ENCODE data around the gene MYL5. TPM values are rescaled to one million over a fixed set of nuclear protein-coding genes. Genes with fewer than 3 reads are reported as not detected.
A peak's percentile ranks its signal among the peaks of the same experiment; 100 is the strongest.

Gene MYL5
- total and polyA plus RNA-seq, 2 of the 13 experiments (the other 11 are each of a cell fraction or from before 2014, with no cell fraction given): 6.5 to 16.0 TPM

GRCh38 chr4:674172-675035 is at the start of gene MYL5, which contains the start of gene ATP5ME (continued):
- TF ChIP-seq ZNF589 (CRISPR knock-in tag; conservative IDR thresholded peaks at IDR 0.05): no peak
- no peak for TF ChIP-seq ZBTB39 (CRISPR knock-in tag; IDR thresholded peaks at IDR 0.05)
- no peak for TF ChIP-seq ZNF570 (CRISPR knock-in tag; IDR thresholded peaks at IDR 0.05; ENCODE audit: borderline replicate concordance)
- TF ChIP-seq ZEB1 (IDR thresholded peaks at IDR 0.05; ENCODE audit: insufficient replicate concordance, low read depth): no peak
- no peak for TF ChIP-seq PRMT3 (CRISPR knock-in tag; IDR thresholded peaks at IDR 0.05; ENCODE audit: borderline replicate concordance, low read depth)
- no peak for TF ChIP-seq JARID2 (CRISPR knock-in tag; IDR thresholded peaks at IDR 0.05; ENCODE audit: insufficient replicate concordance)
- TF ChIP-seq JUN (CRISPR knock-in tag; IDR thresholded peaks at IDR 0.05): peak; percentile 90
- no peak for TF ChIP-seq RCOR2 (CRISPR knock-in tag; IDR thresholded peaks at IDR 0.05)
- no peak for TF ChIP-seq PLRG1 (conservative IDR thresholded peaks at IDR 0.05)
- peak; percentile 88 for TF ChIP-seq KAT8 (CRISPR knock-in tag; IDR thresholded peaks at IDR 0.05)
- TF ChIP-seq SMARCE1 (IDR thresholded peaks at IDR 0.05; ENCODE audit: borderline replicate concordance): no peak
- 0 out of 2 replicates have a peak, but pooled peaks have one; percentile 53 for TF ChIP-seq ZNF296 (CRISPR knock-in tag; conservative IDR thresholded peaks at IDR 0.05)
- no peak for TF ChIP-seq IKZF4 (CRISPR knock-in tag; IDR thresholded peaks at IDR 0.05; ENCODE audit: borderline replicate concordance, low read depth, not compliant biosample characterization)
- 0 out of 2 replicates have a peak, but pooled peaks have one; percentile 82 for TF ChIP-seq ZBTB42 (CRISPR knock-in tag; IDR thresholded peaks at IDR 0.05)
- TF ChIP-seq POLR2G (IDR thresholded peaks at IDR 0.05; ENCODE audit: low read depth, low read length): peak; percentile 67
- no peak for TF ChIP-seq YEATS4 (CRISPR knock-in tag; IDR thresholded peaks at IDR 0.05; ENCODE audit: borderline replicate concordance)
- TF ChIP-seq RNF2 (conservative IDR thresholded peaks at IDR 0.05; ENCODE audit: low read depth): no peak; the same call in 1 of the 2 replicates
- no peak for TF ChIP-seq ZFP37 (CRISPR knock-in tag; IDR thresholded peaks at IDR 0.05; ENCODE audit: borderline replicate concordance)
- TF ChIP-seq GZF1 (CRISPR knock-in tag; IDR thresholded peaks at IDR 0.05): no peak
- no peak for TF ChIP-seq ZNF317 (CRISPR knock-in tag; IDR thresholded peaks at IDR 0.05)
- TF ChIP-seq WIZ (CRISPR knock-in tag; IDR thresholded peaks at IDR 0.05): peak; percentile 59
- peak; percentile 58; the same call in 1 of the 2 replicates for TF ChIP-seq ZFP1 (CRISPR knock-in tag; IDR thresholded peaks at IDR 0.05)
- peak; percentile 51 for TF ChIP-seq SP2 (CRISPR knock-in tag; IDR thresholded peaks at IDR 0.05)
- peak; percentile 58 for TF ChIP-seq ELF3 (CRISPR knock-in tag; IDR thresholded peaks at IDR 0.05)
- TF ChIP-seq SKI (IDR thresholded peaks at IDR 0.05; ENCODE audit: partially characterized antibody): peak; percentile 63
- peak; percentile 80; the same call in 1 of the 2 replicates for TF ChIP-seq ZNF343 (CRISPR knock-in tag; IDR thresholded peaks at IDR 0.05)
- no peak for TF ChIP-seq ZNF577 (CRISPR knock-in tag; IDR thresholded peaks at IDR 0.05; ENCODE audit: borderline replicate concordance, low read depth)
- TF ChIP-seq POLR2A (IDR thresholded peaks at IDR 0.05; ENCODE audit: insufficient read depth in 1 of 2, low read depth in 2 of 2, low read length in 2 of 2): peak in 1 of 2 experiments; percentile 84; a peak in 2 of 4 replicates
- no peak for TF ChIP-seq NFKBIZ (CRISPR knock-in tag; IDR thresholded peaks at IDR 0.05)
- TF ChIP-seq KLF9 (CRISPR knock-in tag; IDR thresholded peaks at IDR 0.05; ENCODE audit: low read depth): no peak
- no peak for TF ChIP-seq MAF1 (CRISPR knock-in tag; IDR thresholded peaks at IDR 0.05; ENCODE audit: borderline replicate concordance)
- TF ChIP-seq EZH2 (conservative IDR thresholded peaks at IDR 0.05; ENCODE audit: low read depth, low read length): no peak
- peak; percentile 21 for TF ChIP-seq EED (CRISPR knock-in tag; IDR thresholded peaks at IDR 0.05)
